Upper lobe of right lung (tissue), 1 donor: ENCODE measurements around the gene SGF29. TPM values are rescaled to one million over a fixed set of nuclear protein-coding genes. Genes with fewer than 3 reads are reported as not detected.

Experiments used
- ATAC-seq: fragments of 200-7000 bp; cut with Tn5 transposase; one replicate; pipeline ENCODE4 v1.9.1; 2020; ENCODE audit warnings: mild to moderate bottlenecking, moderate library complexity
- DNase-seq: peaks from one replicate; pipeline ENCODE4 v3.0.0-alpha.2; 2020
- H3K27ac ChIP-seq: fragments of 200-600 bp; one replicate; pipeline ENCODE4 v1.8.0; 2022
- H3K27me3 ChIP-seq: fragments of 200-600 bp; one replicate; pipeline ENCODE4 v1.8.0; 2022; ENCODE audit warnings: mild to moderate bottlenecking
- H3K36me3 ChIP-seq: fragments of 200-600 bp; one replicate; pipeline ENCODE4 v1.8.0; 2022
- H3K4me1 ChIP-seq: fragments of 200-600 bp; one replicate; pipeline ENCODE4 v1.8.0; 2022
- H3K4me3 ChIP-seq: fragments of 200-600 bp; one replicate; pipeline ENCODE4 v1.8.0; 2022; ENCODE audit warnings: mild to moderate bottlenecking
- H3K9me3 ChIP-seq: fragments of 200-600 bp; one replicate; pipeline ENCODE4 v1.8.0; 2022
- intact Hi-C: fragments of 100-400 bp; cut with DNase I; formaldehyde crosslinking; loops from one replicate; pipeline ENCODE4 v1.11.0; 2022
- total RNA-seq: library from RNA; stranded (reverse); fragmentation: NEBNext Ultra II Directional; extraction: Animal tissue kit (Norgen Biotek cat#: 25700); gene quantifications from one replicate; pipeline ENCODE4 v1.2.1, GENCODE V29; 2021
- TF ChIP-seq, protein P1 (sequence below): fragments of 200-600 bp; IDR thresholded peaks from one replicate; pipeline ENCODE4 v1.8.0; 2022; ENCODE audit warnings: antibody characterized with exemption
- donor health status: DM: no; HTN: yes; CAD: no; lungs with severe emphysema.

The SGF29 gene
- total RNA-seq, 1 donor from 2014 or later: 33.5 TPM

DNA sequence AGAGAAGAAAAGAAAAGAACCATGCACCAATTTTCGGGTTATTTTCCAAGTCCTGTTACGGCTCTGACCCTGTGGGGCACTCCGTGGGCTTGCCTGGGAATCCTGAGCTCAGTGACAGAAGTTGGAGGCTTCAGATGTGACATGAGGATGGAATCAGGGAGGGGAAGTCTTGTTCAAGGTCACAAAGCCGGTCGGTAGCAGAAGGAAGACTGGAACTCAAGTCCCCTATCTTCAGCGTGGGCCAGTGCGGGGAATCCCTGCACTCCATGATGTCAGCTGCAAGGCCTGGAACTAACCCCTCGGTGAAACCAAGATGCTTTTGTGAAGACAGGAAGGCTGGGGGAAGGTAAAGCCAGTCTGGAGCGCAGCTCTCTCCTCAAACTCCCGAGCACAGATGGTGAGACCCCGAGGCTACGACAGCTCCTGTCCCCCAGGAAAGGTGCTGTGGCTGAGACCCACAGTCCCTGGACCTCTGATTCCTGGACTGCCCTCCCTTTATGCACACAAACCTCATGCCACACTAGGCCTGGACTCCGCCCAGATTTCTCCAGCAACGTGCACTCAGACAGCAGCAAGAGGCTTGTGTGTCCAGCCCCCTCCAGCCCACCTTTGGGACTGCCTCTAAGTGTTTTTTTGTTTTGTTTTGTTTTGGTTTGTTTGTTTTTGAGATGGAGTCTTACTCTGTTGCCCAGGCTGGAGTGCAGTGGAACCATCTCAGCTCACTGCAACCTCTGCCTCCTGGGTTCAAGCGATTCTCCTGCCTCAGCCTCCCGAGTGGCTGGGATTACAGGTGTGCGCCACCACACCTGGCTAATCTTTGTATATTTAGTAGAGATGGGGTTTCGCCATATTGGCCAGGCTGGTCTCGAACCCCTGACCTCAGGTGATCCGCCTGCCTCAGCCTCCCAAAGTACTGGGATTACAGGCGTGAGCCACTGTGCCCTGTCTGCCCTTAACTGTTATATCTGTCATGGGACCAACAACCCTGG lies 41.6 kb upstream of the SGF29 start:
- Histone ChIP-seq H3K27me3 (no peaks in the 10 kb centered on the region), H3K36me3 (no peaks in the 10 kb centered on the region), H3K4me3 (no peak overlapping the region), H3K9me3 (no peaks in the 10 kb centered on the region), H3K27ac (no peak overlapping the region), H3K4me1 (no peaks in the 10 kb centered on the region)
- TF ChIP-seq, protein P1, sequence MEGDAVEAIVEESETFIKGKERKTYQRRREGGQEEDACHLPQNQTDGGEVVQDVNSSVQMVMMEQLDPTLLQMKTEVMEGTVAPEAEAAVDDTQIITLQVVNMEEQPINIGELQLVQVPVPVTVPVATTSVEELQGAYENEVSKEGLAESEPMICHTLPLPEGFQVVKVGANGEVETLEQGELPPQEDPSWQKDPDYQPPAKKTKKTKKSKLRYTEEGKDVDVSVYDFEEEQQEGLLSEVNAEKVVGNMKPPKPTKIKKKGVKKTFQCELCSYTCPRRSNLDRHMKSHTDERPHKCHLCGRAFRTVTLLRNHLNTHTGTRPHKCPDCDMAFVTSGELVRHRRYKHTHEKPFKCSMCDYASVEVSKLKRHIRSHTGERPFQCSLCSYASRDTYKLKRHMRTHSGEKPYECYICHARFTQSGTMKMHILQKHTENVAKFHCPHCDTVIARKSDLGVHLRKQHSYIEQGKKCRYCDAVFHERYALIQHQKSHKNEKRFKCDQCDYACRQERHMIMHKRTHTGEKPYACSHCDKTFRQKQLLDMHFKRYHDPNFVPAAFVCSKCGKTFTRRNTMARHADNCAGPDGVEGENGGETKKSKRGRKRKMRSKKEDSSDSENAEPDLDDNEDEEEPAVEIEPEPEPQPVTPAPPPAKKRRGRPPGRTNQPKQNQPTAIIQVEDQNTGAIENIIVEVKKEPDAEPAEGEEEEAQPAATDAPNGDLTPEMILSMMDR: no peak
- intact Hi-C loops: no loop called here
- ATAC-seq: no peak
- no peak for DNase-seq

DNA sequence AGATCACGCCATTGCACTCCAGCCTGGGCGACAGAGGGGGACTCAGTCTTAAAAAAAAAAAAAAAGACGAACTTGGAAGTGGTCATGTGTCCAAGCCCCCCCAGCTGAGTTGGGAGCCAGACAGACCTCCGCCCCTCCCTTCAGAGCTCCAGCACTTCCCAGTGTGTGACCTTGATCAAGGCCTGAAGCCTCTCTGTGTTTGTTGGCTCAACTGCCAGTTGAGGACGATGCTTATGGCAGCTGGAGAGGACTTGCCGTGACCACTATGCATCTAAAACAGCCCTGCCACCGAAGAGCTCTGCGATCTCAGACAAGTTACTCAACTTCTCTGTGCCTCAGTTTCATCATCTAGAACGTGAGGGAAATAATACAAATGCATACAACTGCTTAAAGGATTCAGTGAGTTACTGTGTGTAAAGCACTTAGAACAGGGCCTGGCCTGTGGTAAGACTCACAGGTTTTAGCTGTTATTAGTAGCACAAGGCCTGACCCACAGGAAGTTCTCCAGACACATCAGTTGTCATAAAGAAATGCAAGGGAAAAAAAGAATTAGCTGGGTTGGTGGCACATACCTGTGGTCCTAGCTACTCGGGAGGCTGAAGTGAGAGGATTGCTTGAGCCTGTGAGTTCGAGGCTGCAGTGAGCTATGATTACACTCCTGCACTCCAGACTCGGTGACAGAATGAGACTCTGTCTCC lies 40.1 kb upstream of the SGF29 start:
- no peaks in the 10 kb centered on the region for H3K4me1 ChIP-seq
- TF ChIP-seq, protein P1: no peak
- H3K4me3 ChIP-seq: no peak overlapping the region
- H3K27me3 ChIP-seq: no peaks in the 10 kb centered on the region
- no peaks in the 10 kb centered on the region for H3K36me3 ChIP-seq
- DNase-seq (no peak), ATAC-seq (no peak)
- intact Hi-C loops: no loop called here
- H3K27ac ChIP-seq: no peak overlapping the region
- no peaks in the 10 kb centered on the region for H3K9me3 ChIP-seq

DNA sequence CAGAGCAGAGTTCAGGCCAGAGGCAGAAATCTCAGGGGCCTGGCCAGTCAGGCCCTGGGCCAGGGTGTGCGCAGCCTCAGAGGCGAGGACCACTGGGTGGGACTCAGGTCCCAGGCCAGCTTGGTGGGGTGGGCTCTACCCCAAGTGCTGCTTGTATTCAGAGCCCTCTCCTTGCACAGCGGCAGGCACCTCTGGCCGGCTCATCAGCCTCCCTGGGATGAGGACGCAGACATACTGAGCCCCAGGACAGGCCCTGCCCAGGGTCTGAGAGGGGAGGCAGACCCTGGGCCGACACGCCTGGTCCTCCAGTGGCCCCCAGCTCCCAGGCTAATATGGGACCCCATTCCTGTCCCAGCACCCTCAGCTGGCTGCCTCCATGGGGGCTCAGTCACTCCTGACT lies 39.5 kb upstream of the SGF29 start:
- DNase-seq (no peak), ATAC-seq (peak; percentile 33)
- H3K27ac ChIP-seq: no peak overlapping the region
- H3K4me1 ChIP-seq: no peaks in the 10 kb centered on the region
- TF ChIP-seq, protein P1: no peak
- H3K36me3 ChIP-seq: no peaks in the 10 kb centered on the region
- H3K9me3 ChIP-seq: no peaks in the 10 kb centered on the region
- intact Hi-C loops: no loop called here
- H3K27me3 ChIP-seq: no peaks in the 10 kb centered on the region
- H3K4me3 ChIP-seq: no peak overlapping the region

DNA sequence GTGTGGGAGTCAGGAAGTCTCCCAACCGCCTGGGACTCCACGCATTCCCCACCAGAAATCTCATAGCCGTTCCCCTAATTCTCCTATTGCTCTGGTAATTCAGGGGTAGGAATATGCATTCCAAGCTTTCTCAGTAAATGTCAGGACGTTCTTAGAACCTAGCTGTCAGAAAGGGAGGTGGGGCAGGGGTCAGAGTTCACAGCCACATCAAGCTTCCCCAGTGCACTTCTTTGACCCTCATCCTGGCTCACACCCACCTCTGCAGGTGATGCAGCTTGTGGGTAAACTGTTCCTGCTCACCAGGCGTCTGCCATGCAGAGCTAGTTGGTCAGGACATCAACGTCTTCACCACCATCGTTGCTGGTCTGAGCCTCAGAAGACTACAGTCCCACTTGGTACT lies 33.0 kb upstream of the SGF29 start:
- Histone ChIP-seq H3K27ac (no peak overlapping the region), H3K4me3 (no peak overlapping the region), H3K27me3 (no peaks in the 10 kb centered on the region), H3K36me3 (no peaks in the 10 kb centered on the region), H3K4me1 (no peaks in the 10 kb centered on the region), H3K9me3 (no peaks in the 10 kb centered on the region)
- TF ChIP-seq, protein P1: no peak
- no peak for ATAC-seq
- intact Hi-C loops: no loop called here
- no peak for DNase-seq

DNA sequence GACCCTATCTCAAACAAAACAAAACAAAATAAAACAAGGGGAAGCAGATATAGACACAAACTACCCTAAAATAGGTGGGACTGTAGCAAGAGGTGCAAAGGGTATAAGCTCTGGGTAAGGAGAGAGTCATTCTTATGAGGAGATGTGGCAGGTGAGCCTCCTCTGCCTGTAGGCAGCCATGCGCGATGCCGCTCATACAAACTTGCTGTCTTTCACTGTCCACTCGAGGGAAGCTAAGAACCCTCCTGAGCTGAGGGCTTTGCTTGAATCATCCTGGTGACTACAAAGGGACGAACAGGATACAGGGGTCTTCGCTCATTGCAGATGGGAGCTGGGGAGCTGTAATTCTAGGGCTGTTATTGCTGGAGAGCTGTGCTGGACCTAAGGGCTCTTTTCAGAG lies 32.3 kb upstream of the SGF29 start:
- Histone ChIP-seq H3K9me3 (no peaks in the 10 kb centered on the region), H3K4me3 (no peak overlapping the region), H3K27ac (no peak overlapping the region), H3K4me1 (no peaks in the 10 kb centered on the region), H3K36me3 (no peaks in the 10 kb centered on the region), H3K27me3 (no peaks in the 10 kb centered on the region)
- no peak for ATAC-seq
- TF ChIP-seq, protein P1: no peak
- DNase-seq: no peak
- intact Hi-C loops: no loop called here
